Liver (tissue), 3 donors: ENCODE data around the gene EPB41L2.

ENCODE experiments used
- CTCF ChIP-seq: fragments of 150-350 bp; IDR thresholded peaks from 2 replicates; pipeline ENCODE4 v1.5.1; 2017; ENCODE audit warnings: improper control_type of control experiment, low read depth, low read length; ENCODE audit not compliant: missing input control
- RAD21 ChIP-seq, 2 donors: IDR thresholded peaks; 2 replicates each; pipeline ENCODE4 v1.6.1; 2016; ENCODE audit warnings: antibody characterized with exemption in 2 of 2, mild to moderate bottlenecking in 2 of 2
- SP1 ChIP-seq: IDR thresholded peaks from 2 replicates; pipeline ENCODE4 v1.6.1; 2018; ENCODE audit warnings: antibody characterized with exemption, mild to moderate bottlenecking
- TAF1 ChIP-seq: conservative IDR thresholded peaks from 2 replicates; pipeline ENCODE4 v1.6.1; 2016; ENCODE audit warnings: antibody characterized with exemption, mild to moderate bottlenecking
- donor health status: healthy.
- donor health status: healthy.

- TF ChIP-seq SP1 (no peak), CTCF (no peak), RAD21 (IDR thresholded peaks at IDR 0.05) (no peak), TAF1 (no peak)
Observed at GRCh38 chr6:131035582-131035981, 27.5 kb downstream of the EPB41L2 start.
